GM12878 (cell line): ENCODE data around the gene JPT1. TPM values are rescaled to one million over a fixed set of nuclear protein-coding genes. Genes with fewer than 3 reads are reported as not detected.

Experiments used
- BMI1 ChIP-seq: fragments of 450-650 bp; IDR thresholded peaks from 2 replicates; pipeline ENCODE4 v1.6.1; 2016; ENCODE audit warnings: mild to moderate bottlenecking, moderate library complexity, borderline replicate concordance
- CREB1 ChIP-seq: IDR thresholded peaks from 2 replicates; pipeline ENCODE4 v1.6.1; 2012; ENCODE audit warnings: low read depth, mild to moderate bottlenecking, inconsistent platforms
- ZNF24 ChIP-seq: fragments of 450-650 bp; IDR thresholded peaks from 2 replicates; pipeline ENCODE4 v1.6.1; 2017; ENCODE audit warnings: antibody characterized with exemption, mild to moderate bottlenecking
- polyA plus RNA-seq, 11 experiments: library from polyadenylated mRNA; depleted of rRNA in 4 of 11; unstranded in 6 of 11; stranded (reverse) in 5 of 11; fragments of >200 nt; fragmentation: Nextera tagmentation in 4 of 11; fragmentation: Illumina TruSeq in 1 of 11; extraction: Ambion mirVana in 4 of 11; extraction: Trizol in 1 of 11; gene quantifications; 1 replicate in 1 of 11; 2 replicates in 10 of 11; pipeline versions ENCODE4 v1.2.1 to v1.2.3, GENCODE V29; 2011 to 2016; ENCODE audit warnings: inconsistent platforms in 2 of 11, missing spikeins in 2 of 11, low read depth in 1 of 11
- total RNA-seq, 4 experiments: library from RNA; depleted of rRNA in 3 of 4; stranded (reverse); fragments of >200 nt in 3 of 4; fragmentation: Illumina TruSeq in 1 of 4; extraction: Trizol in 1 of 4; gene quantifications; 2 replicates each; pipeline versions ENCODE4 v1.2.1 to v1.2.3, GENCODE V29; 2013 to 2021
- TF ChIP-seq, protein P1 (sequence below): fragments of 450-650 bp; formaldehyde crosslinking; IDR thresholded peaks from 2 replicates; pipeline ENCODE4 v1.4.0; 2020; ENCODE audit warnings: mild to moderate bottlenecking, moderate library complexity
- TF ChIP-seq, protein P2 (sequence below): fragments of 450-650 bp; IDR thresholded peaks from 2 replicates; pipeline ENCODE4 v1.6.1; 2017; ENCODE audit warnings: mild to moderate bottlenecking, moderate library complexity
- TF ChIP-seq, protein P3 (sequence below): fragments of 450-650 bp; IDR thresholded peaks from 2 replicates; pipeline ENCODE4 v1.6.1; 2016; ENCODE audit warnings: mild to moderate bottlenecking

JPT1 gene
- total and polyA plus RNA-seq, 10 of the 15 experiments (the other 5 are each of a cell fraction or from before 2014, with no cell fraction given): 79.7 to 651 (median 323) TPM

DNA sequence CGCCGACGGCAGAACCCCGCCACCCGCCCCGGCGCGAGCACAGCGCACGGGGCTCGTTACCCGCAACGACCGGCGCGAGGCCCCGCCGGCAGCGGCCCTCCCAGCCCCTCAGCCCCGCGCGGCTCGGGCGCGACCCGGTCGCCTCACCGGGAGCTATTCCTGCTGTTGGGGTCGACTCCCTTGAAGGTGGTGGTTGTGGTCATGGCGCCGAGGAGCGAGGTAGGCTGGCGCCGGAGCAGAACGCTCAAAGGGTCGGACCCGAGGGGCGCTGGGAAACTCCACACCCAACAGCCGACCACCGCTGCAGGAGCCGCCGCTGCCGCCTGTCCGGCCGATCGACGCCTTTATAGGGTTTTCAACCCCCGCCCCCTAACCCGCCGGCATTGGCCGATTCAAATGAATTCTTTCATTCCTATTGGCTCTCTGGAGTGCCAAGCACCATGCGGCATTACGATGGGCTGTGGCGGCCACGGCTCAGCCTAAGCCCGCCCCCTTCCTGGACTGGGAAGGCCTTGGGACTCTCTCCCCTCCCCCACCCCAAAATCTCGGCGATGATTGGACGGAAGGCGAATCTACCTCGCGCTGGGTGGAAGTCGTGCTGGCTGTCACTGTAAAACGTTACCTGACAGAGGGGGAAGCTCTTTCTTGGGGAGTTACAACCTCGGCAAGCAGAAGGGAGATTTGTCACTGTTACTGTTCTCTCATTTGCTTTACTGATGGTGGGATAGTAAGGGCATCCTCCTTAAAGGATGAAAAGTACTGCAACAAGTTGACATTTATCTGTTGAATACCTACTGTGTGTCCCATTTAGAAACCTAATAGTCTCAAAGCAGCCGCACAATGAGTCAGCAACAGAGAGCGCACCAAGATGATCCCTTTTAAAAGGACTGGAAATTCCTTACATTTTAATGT, at the start of gene JPT1 (continued):
- TF ChIP-seq, protein P1, sequence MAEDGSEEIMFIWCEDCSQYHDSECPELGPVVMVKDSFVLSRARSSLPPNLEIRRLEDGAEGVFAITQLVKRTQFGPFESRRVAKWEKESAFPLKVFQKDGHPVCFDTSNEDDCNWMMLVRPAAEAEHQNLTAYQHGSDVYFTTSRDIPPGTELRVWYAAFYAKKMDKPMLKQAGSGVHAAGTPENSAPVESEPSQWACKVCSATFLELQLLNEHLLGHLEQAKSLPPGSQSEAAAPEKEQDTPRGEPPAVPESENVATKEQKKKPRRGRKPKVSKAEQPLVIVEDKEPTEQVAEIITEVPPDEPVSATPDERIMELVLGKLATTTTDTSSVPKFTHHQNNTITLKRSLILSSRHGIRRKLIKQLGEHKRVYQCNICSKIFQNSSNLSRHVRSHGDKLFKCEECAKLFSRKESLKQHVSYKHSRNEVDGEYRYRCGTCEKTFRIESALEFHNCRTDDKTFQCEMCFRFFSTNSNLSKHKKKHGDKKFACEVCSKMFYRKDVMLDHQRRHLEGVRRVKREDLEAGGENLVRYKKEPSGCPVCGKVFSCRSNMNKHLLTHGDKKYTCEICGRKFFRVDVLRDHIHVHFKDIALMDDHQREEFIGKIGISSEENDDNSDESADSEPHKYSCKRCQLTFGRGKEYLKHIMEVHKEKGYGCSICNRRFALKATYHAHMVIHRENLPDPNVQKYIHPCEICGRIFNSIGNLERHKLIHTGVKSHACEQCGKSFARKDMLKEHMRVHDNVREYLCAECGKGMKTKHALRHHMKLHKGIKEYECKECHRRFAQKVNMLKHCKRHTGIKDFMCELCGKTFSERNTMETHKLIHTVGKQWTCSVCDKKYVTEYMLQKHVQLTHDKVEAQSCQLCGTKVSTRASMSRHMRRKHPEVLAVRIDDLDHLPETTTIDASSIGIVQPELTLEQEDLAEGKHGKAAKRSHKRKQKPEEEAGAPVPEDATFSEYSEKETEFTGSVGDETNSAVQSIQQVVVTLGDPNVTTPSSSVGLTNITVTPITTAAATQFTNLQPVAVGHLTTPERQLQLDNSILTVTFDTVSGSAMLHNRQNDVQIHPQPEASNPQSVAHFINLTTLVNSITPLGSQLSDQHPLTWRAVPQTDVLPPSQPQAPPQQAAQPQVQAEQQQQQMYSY (CRISPR knock-in tag): no peak
- TF ChIP-seq, protein P2, sequence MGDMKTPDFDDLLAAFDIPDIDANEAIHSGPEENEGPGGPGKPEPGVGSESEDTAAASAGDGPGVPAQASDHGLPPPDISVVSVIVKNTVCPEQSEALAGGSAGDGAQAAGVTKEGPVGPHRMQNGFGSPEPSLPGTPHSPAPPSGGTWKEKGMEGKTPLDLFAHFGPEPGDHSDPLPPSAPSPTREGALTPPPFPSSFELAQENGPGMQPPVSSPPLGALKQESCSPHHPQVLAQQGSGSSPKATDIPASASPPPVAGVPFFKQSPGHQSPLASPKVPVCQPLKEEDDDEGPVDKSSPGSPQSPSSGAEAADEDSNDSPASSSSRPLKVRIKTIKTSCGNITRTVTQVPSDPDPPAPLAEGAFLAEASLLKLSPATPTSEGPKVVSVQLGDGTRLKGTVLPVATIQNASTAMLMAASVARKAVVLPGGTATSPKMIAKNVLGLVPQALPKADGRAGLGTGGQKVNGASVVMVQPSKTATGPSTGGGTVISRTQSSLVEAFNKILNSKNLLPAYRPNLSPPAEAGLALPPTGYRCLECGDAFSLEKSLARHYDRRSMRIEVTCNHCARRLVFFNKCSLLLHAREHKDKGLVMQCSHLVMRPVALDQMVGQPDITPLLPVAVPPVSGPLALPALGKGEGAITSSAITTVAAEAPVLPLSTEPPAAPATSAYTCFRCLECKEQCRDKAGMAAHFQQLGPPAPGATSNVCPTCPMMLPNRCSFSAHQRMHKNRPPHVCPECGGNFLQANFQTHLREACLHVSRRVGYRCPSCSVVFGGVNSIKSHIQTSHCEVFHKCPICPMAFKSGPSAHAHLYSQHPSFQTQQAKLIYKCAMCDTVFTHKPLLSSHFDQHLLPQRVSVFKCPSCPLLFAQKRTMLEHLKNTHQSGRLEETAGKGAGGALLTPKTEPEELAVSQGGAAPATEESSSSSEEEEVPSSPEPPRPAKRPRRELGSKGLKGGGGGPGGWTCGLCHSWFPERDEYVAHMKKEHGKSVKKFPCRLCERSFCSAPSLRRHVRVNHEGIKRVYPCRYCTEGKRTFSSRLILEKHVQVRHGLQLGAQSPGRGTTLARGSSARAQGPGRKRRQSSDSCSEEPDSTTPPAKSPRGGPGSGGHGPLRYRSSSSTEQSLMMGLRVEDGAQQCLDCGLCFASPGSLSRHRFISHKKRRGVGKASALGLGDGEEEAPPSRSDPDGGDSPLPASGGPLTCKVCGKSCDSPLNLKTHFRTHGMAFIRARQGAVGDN: peak; percentile 84
- no peak for TF ChIP-seq BMI1
- TF ChIP-seq, protein P3, sequence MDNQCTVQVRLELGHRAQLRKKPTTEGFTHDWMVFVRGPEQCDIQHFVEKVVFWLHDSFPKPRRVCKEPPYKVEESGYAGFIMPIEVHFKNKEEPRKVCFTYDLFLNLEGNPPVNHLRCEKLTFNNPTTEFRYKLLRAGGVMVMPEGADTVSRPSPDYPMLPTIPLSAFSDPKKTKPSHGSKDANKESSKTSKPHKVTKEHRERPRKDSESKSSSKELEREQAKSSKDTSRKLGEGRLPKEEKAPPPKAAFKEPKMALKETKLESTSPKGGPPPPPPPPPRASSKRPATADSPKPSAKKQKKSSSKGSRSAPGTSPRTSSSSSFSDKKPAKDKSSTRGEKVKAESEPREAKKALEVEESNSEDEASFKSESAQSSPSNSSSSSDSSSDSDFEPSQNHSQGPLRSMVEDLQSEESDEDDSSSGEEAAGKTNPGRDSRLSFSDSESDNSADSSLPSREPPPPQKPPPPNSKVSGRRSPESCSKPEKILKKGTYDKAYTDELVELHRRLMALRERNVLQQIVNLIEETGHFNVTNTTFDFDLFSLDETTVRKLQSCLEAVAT: 0 out of 2 replicates have a peak, but pooled peaks have one; percentile 50
- TF ChIP-seq CREB1: 0 out of 2 replicates have a peak, but pooled peaks have one; percentile 68
- no peak for TF ChIP-seq ZNF24
